HEK293 (cell line): ENCODE measurements around the gene CACNA2D1.

Source experiments
- CTCF ChIP-seq: fragments of 450-650 bp; formaldehyde crosslinking; IDR thresholded peaks from 2 replicates; pipeline ENCODE4 v1.5.1; 2016; ENCODE audit warnings: missing biosample characterization, missing genetic modification characterization
- GLI2 ChIP-seq: fragments of 450-650 bp; formaldehyde crosslinking; IDR thresholded peaks from 2 replicates; pipeline ENCODE4; 2017; ENCODE audit warnings: missing biosample characterization, missing genetic modification characterization, low read depth, borderline replicate concordance
- RBAK ChIP-seq: fragments of 450-650 bp; formaldehyde crosslinking; IDR thresholded peaks from 2 replicates; pipeline ENCODE4 v1.5.1; 2016; ENCODE audit warnings: missing biosample characterization, missing genetic modification characterization
- REST ChIP-seq: fragments of 450-650 bp; formaldehyde crosslinking; IDR thresholded peaks from 2 replicates; pipeline ENCODE4 v1.5.1; 2016; ENCODE audit warnings: missing biosample characterization, missing genetic modification characterization
- ZNF121 ChIP-seq: fragments of 450-650 bp; formaldehyde crosslinking; IDR thresholded peaks from 2 replicates; pipeline ENCODE4 v1.5.1; 2016; ENCODE audit warnings: missing biosample characterization, missing genetic modification characterization
- ZNF274 ChIP-seq, 2 experiments: fragments of 200-500 bp in 1 of 2; fragments of 450-650 bp in 1 of 2; sonication (Bioruptor generic) in 1 of 2; formaldehyde crosslinking in 1 of 2; IDR thresholded peaks; 2 replicates each; pipeline versions ENCODE4 v1.5.1 to v1.6.1; 2014 to 2016; ENCODE audit warnings: borderline replicate concordance in 1 of 2, inconsistent platforms in 1 of 2, low read length in 1 of 2, missing biosample characterization in 1 of 2, missing genetic modification characterization in 1 of 2
- ZNF510 ChIP-seq: fragments of 450-650 bp; formaldehyde crosslinking; IDR thresholded peaks from 2 replicates; pipeline ENCODE4 v1.5.1; 2018; ENCODE audit warnings: mild to moderate bottlenecking, missing genetic modification characterization, missing biosample characterization; ENCODE audit not compliant: insufficient replicate concordance
- ZNF843 ChIP-seq: fragments of 450-650 bp; formaldehyde crosslinking; IDR thresholded peaks from 2 replicates; pipeline ENCODE4 v1.5.1; 2016; ENCODE audit warnings: missing biosample characterization, missing genetic modification characterization

GRCh38 chr7:82202107-82202506 is 241.5 kb downstream of the CACNA2D1 start:
- no peak for TF ChIP-seq CTCF
- TF ChIP-seq ZNF274 (IDR thresholded peaks at IDR 0.05; ENCODE audit: low read length), result no peak
- no peak for TF ChIP-seq ZNF274 (tag by site-specific recombination; IDR thresholded peaks at IDR 0.05; ENCODE audit: borderline replicate concordance)
- no peak for TF ChIP-seq ZNF510 (tag by site-specific recombination)
- no peak for TF ChIP-seq RBAK (tag by site-specific recombination)
- TF ChIP-seq REST (tag by site-specific recombination), result no peak
- TF ChIP-seq ZNF843 (tag by site-specific recombination), result no peak
- no peak for TF ChIP-seq ZNF121 (tag by site-specific recombination)
- TF ChIP-seq GLI2, result no peak
